Body of pancreas (tissue), 4 donors: ENCODE measurements around the gene TM9SF4. TPM values are rescaled to one million over a fixed set of nuclear protein-coding genes. Genes with fewer than 3 reads are reported as not detected.

Source experiments
- ATAC-seq: fragments of 150-250 bp; one replicate; pipeline ENCODE4 v1.9.1; 2016
- DNase-seq, 4 donors: peaks; one replicate each; pipeline ENCODE4 v3.0.0-alpha.2; 2019
- H3K27ac ChIP-seq, 4 donors: fragments of 200-600 bp; sonication (generic); 1 replicate in 3 of 4; 2 replicates in 1 of 4; pipeline versions ENCODE4 v1.5.1 to v1.6.1; 2016 to 2019; ENCODE audit warnings: mild to moderate bottlenecking in 1 of 4, mixed read lengths in 1 of 4, moderate library complexity in 1 of 4
- H3K27me3 ChIP-seq, 2 donors: fragments of 200-600 bp; sonication (generic); one replicate each; pipeline ENCODE4 v1.6.0; 2016; ENCODE audit warnings: mild to moderate bottlenecking in 1 of 2
- H3K36me3 ChIP-seq, 2 donors: fragments of 200-600 bp; sonication (generic); replicated peaks in 1 of 2; 2 replicates each; pipeline ENCODE4 v1.5.1; 2016; ENCODE audit warnings: low read depth in 2 of 2; ENCODE audit not compliant: insufficient read depth in 1 of 2
- H3K4me1 ChIP-seq: fragments of 200-600 bp; sonication (generic); one replicate; pipeline ENCODE4 v1.6.0; 2016
- H3K4me3 ChIP-seq, 2 donors: fragments of 200-600 bp; sonication (generic); 1 replicate in 1 of 2; 2 replicates in 1 of 2; pipeline ENCODE4 v1.5.1; 2016 to 2019
- H3K9me3 ChIP-seq, 3 donors: fragments of 200-600 bp; sonication (generic); 1 replicate in 2 of 3; 2 replicates in 1 of 3; pipeline ENCODE4 v1.5.1; 2016
- CTCF ChIP-seq, 7 experiments: fragments of 450-650 bp in 4 of 7; fragments of 200-600 bp in 3 of 7; sonication (generic) in 3 of 7; IDR thresholded peaks; one replicate each; pipeline ENCODE4 v1.5.1; 2016 to 2019; ENCODE audit warnings: antibody characterized with exemption in 7 of 7
- POLR2A ChIP-seq, 3 donors: fragments of 450-650 bp; IDR thresholded peaks; one replicate each; pipeline ENCODE4 v1.6.1; 2016; ENCODE audit warnings: antibody characterized with exemption in 3 of 3, mild to moderate bottlenecking in 2 of 3
- WGBS, 2 donors: methylation state at CpG; one replicate each; pipeline ENCODE4 v1.1.5; 2017; 5-methylcytosine and 5-hydroxymethylcytosine counted together
- intact Hi-C: fragments of 100-400 bp; cut with DNase I; formaldehyde crosslinking; loops from one replicate; pipeline ENCODE4 v1.15.1; 2023
- total RNA-seq, 2 donors: library from RNA; depleted of rRNA; stranded (reverse); fragments of >200 nt; gene quantifications; one replicate each; pipeline ENCODE4 v1.1.0, GENCODE V29; 2016

The TM9SF4 gene
- total RNA-seq, 2 donors from 2014 or later: 16.9 to 27.0 TPM

- WGBS, 2 donors: 85 to 94% methylated on average over 2 of the region's 2 CpGs
- Histone ChIP-seq H3K36me3 (no peaks in the 10 kb centered on the region), H3K27ac (no peak overlapping the region), H3K4me3 (no peak overlapping the region), H3K9me3 (no peaks in the 10 kb centered on the region), H3K4me1 (no peaks in the 10 kb centered on the region), H3K27me3 (no peaks in the 10 kb centered on the region)
- intact Hi-C loops: no loop called here
- ATAC-seq (no peak), DNase-seq (no peak)
- TF ChIP-seq CTCF (IDR thresholded peaks at IDR 0.05) (no peak), POLR2A (IDR thresholded peaks at IDR 0.05) (no peak)
Measured at GRCh38 chr20:32179515-32179914, 70.0 kb downstream of the TM9SF4 start.

GRCh38 chr20:32179934-32180333 is 70.4 kb downstream of the TM9SF4 start:
- TF ChIP-seq CTCF (IDR thresholded peaks at IDR 0.05) (no peak), POLR2A (IDR thresholded peaks at IDR 0.05) (no peak)
- H3K9me3 ChIP-seq: no peaks in the 10 kb centered on the region
- no peak overlapping the region for H3K27ac ChIP-seq
- H3K27me3 ChIP-seq: no peaks in the 10 kb centered on the region
- no peak for DNase-seq
- no peak for ATAC-seq
- no peak overlapping the region for H3K4me3 ChIP-seq
- H3K4me1 ChIP-seq: no peaks in the 10 kb centered on the region
- intact Hi-C loops: no loop called here
- WGBS, 2 donors: 89 to 93% methylated on average over 4 of the region's 4 CpGs
- no peaks in the 10 kb centered on the region for H3K36me3 ChIP-seq

DNA sequence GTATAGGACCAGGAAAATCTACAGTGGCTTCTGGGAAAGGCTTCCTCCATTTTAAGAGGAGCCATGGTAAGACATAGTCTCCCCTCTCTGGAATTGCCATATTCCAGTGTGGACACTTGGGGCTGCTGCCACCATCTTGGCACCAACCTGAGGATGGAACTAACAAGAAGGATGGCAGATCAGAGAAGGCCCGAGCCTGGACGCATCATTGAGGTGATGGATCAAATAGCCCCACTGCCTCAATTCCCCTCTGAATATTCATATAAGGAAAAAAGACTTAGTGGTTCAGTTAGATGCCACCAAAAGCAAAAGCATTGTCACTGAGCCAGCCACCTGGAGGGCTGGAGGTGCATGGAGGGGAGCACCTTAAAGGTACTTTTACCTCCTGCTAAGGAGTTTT is 72.1 kb downstream of the TM9SF4 start:
- TF ChIP-seq POLR2A (IDR thresholded peaks at IDR 0.05): no peak
- TF ChIP-seq CTCF (IDR thresholded peaks at IDR 0.05): no peak
- no peak for DNase-seq
- no peak for ATAC-seq
- no peak overlapping the region for H3K27ac ChIP-seq
- no peaks in the 10 kb centered on the region for H3K9me3 ChIP-seq
- no peak overlapping the region for H3K4me3 ChIP-seq
- no peaks in the 10 kb centered on the region for H3K27me3 ChIP-seq
- 96 to 97% methylated on average over 2 of the region's 2 CpGs for WGBS, 2 donors
- H3K36me3 ChIP-seq: no peaks in the 10 kb centered on the region
- intact Hi-C loops: no loop called here
- no peaks in the 10 kb centered on the region for H3K4me1 ChIP-seq

DNA sequence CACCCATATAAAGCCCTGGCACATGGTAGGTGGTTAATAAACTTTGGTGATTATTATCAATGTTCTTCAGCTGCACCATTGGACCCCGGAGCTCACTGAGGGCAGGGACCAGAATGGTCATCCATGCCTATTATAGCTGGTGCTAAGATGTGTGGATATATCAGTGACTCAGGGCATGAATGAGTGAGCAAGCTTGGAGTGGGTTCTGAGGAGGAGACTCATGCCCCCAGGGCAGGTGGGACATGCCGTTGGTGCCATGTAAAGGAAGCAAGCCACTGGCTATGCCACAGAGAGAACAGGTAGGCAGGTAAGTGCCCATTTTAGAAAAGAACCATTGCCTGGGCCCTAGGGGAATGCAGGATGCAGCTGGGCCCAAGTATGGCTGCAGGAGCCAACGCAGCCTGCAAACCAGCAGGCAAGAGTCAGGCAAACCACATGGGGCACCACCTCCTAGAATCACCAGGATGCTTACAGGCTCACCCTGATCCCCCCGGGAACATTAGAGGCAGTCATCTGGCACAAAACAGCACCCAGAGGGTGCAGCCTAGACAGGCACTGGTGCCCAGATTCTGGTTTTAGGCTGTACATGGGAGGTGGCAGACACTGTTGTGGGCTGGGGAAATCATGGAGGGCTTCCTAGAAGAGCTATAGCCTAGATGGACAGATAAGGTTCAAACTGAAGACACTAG is 74.6 kb downstream of the TM9SF4 start:
- Histone ChIP-seq H3K27ac (no peak overlapping the region), H3K9me3 (no peaks in the 10 kb centered on the region), H3K27me3 (no peaks in the 10 kb centered on the region), H3K4me1 (peaks cover 2% of the 10 kb centered on the region), H3K4me3 (no peak overlapping the region), H3K36me3 (no peaks in the 10 kb centered on the region)
- 83 to 93% methylated on average over 3 to 4 of the region's 4 CpGs for WGBS, 2 donors
- no peak for TF ChIP-seq CTCF (IDR thresholded peaks at IDR 0.05)
- TF ChIP-seq POLR2A (IDR thresholded peaks at IDR 0.05): no peak
- DNase-seq (no peak), ATAC-seq (no peak)
- intact Hi-C loops: no loop called here

GRCh38 chr20:32184961-32185603 is 75.6 kb downstream of the TM9SF4 start:
- ATAC-seq: no peak
- no peaks in the 10 kb centered on the region for H3K36me3 ChIP-seq
- no peak overlapping the region for H3K27ac ChIP-seq
- DNase-seq: no peak
- no peak overlapping the region for H3K4me3 ChIP-seq
- TF ChIP-seq CTCF (IDR thresholded peaks at IDR 0.05) (no peak), POLR2A (IDR thresholded peaks at IDR 0.05) (no peak)
- peaks cover 11% of the 10 kb centered on the region for H3K4me1 ChIP-seq
- intact Hi-C loops: no loop called here
- 75 to 85% methylated on average over 10 of the region's 10 CpGs for WGBS, 2 donors
- no peaks in the 10 kb centered on the region for H3K9me3 ChIP-seq
- no peaks in the 10 kb centered on the region for H3K27me3 ChIP-seq
